Body of pancreas (tissue), 4 donors: Measurements from ENCODE around the gene KCTD15. TPM values are rescaled to one million over a fixed set of nuclear protein-coding genes. Genes with fewer than 3 reads are reported as not detected.

Experiments used
- ATAC-seq: fragments of 150-250 bp; one replicate; pipeline ENCODE4 v1.9.1; 2016
- DNase-seq, 4 donors: peaks; one replicate each; pipeline ENCODE4 v3.0.0-alpha.2; 2019
- H3K27ac ChIP-seq, 4 donors: fragments of 200-600 bp; sonication (generic); 1 replicate in 3 of 4; 2 replicates in 1 of 4; pipeline versions ENCODE4 v1.5.1 to v1.6.1; 2016 to 2019; ENCODE audit warnings: mild to moderate bottlenecking in 1 of 4, mixed read lengths in 1 of 4, moderate library complexity in 1 of 4
- H3K27me3 ChIP-seq, 2 donors: fragments of 200-600 bp; sonication (generic); one replicate each; pipeline ENCODE4 v1.6.0; 2016; ENCODE audit warnings: mild to moderate bottlenecking in 1 of 2
- H3K36me3 ChIP-seq, 2 donors: fragments of 200-600 bp; sonication (generic); replicated peaks in 1 of 2; 2 replicates each; pipeline ENCODE4 v1.5.1; 2016; ENCODE audit warnings: low read depth in 2 of 2; ENCODE audit not compliant: insufficient read depth in 1 of 2
- H3K4me1 ChIP-seq: fragments of 200-600 bp; sonication (generic); one replicate; pipeline ENCODE4 v1.6.0; 2016
- H3K4me3 ChIP-seq, 2 donors: fragments of 200-600 bp; sonication (generic); 1 replicate in 1 of 2; 2 replicates in 1 of 2; pipeline ENCODE4 v1.5.1; 2016 to 2019
- H3K9me3 ChIP-seq, 3 donors: fragments of 200-600 bp; sonication (generic); 1 replicate in 2 of 3; 2 replicates in 1 of 3; pipeline ENCODE4 v1.5.1; 2016
- POLR2A ChIP-seq, 3 donors: fragments of 450-650 bp; IDR thresholded peaks; one replicate each; pipeline ENCODE4 v1.6.1; 2016; ENCODE audit warnings: antibody characterized with exemption in 3 of 3, mild to moderate bottlenecking in 2 of 3
- WGBS, 2 donors: methylation state at CpG; one replicate each; pipeline ENCODE4 v1.1.5; 2017; 5-methylcytosine and 5-hydroxymethylcytosine counted together
- intact Hi-C: fragments of 100-400 bp; cut with DNase I; formaldehyde crosslinking; loops from one replicate; pipeline ENCODE4 v1.15.1; 2023
- total RNA-seq, 2 donors: library from RNA; depleted of rRNA; stranded (reverse); fragments of >200 nt; gene quantifications; one replicate each; pipeline ENCODE4 v1.1.0, GENCODE V29; 2016
- TF ChIP-seq, protein P1 (sequence below), 7 experiments: fragments of 450-650 bp in 4 of 7; fragments of 200-600 bp in 3 of 7; sonication (generic) in 3 of 7; IDR thresholded peaks; one replicate each; pipeline ENCODE4 v1.5.1; 2016 to 2019; ENCODE audit warnings: antibody characterized with exemption in 7 of 7

Gene KCTD15
- total RNA-seq, 2 donors from 2014 or later, result 31.6 to 52.1 TPM

GRCh38 chr19:33808399-33808798 is 11.7 kb downstream of the KCTD15 start:
- DNase-seq (no peak), ATAC-seq (no peak)
- H3K4me3 ChIP-seq, result no peak overlapping the region
- intact Hi-C loops, result no loop called here
- H3K4me1 ChIP-seq, result peaks cover 24% of the 10 kb centered on the region
- TF ChIP-seq POLR2A (IDR thresholded peaks at IDR 0.05), result no peak
- TF ChIP-seq, protein P1, sequence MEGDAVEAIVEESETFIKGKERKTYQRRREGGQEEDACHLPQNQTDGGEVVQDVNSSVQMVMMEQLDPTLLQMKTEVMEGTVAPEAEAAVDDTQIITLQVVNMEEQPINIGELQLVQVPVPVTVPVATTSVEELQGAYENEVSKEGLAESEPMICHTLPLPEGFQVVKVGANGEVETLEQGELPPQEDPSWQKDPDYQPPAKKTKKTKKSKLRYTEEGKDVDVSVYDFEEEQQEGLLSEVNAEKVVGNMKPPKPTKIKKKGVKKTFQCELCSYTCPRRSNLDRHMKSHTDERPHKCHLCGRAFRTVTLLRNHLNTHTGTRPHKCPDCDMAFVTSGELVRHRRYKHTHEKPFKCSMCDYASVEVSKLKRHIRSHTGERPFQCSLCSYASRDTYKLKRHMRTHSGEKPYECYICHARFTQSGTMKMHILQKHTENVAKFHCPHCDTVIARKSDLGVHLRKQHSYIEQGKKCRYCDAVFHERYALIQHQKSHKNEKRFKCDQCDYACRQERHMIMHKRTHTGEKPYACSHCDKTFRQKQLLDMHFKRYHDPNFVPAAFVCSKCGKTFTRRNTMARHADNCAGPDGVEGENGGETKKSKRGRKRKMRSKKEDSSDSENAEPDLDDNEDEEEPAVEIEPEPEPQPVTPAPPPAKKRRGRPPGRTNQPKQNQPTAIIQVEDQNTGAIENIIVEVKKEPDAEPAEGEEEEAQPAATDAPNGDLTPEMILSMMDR (IDR thresholded peaks at IDR 0.05), result no peak
- no peaks in the 10 kb centered on the region for H3K27me3 ChIP-seq
- H3K36me3 ChIP-seq, result peaks cover 0 to 7% of the 10 kb centered on the region in 2 donors
- H3K9me3 ChIP-seq, result no peaks in the 10 kb centered on the region
- 67 to 92% methylated on average over 1 of the region's 1 CpG for WGBS, 2 donors
- no peak overlapping the region for H3K27ac ChIP-seq

DNA sequence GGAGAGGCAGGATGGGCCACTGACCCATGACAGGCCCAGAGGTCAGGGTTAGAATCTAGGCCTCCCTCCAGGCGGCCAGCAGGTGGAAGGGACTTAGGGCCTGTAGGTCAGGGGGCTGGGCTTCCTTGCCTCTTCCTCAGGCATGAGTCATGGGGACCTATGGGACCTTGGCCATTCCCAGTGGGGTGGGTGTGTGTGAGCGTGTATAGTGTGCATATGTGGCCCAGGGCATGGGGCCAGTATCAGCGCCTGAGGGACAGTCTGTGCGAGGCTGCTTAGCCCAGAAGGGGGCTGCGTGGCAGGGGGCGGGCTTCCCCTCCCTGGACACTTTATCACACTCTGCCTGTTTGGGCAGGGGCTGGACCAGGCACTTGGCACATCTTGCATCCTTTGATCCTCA is 13.3 kb downstream of the KCTD15 start:
- H3K27ac ChIP-seq, result no peak overlapping the region
- H3K4me3 ChIP-seq, result no peak overlapping the region
- peaks cover 0 to 7% of the 10 kb centered on the region in 2 donors for H3K36me3 ChIP-seq
- H3K4me1 ChIP-seq, result peaks cover 8% of the 10 kb centered on the region
- DNase-seq (no peak), ATAC-seq (no peak)
- H3K9me3 ChIP-seq, result no peaks in the 10 kb centered on the region
- 90 to 94% methylated on average over 4 to 6 of the region's 6 CpGs for WGBS, 2 donors
- no peak for TF ChIP-seq POLR2A (IDR thresholded peaks at IDR 0.05)
- TF ChIP-seq, protein P1 (IDR thresholded peaks at IDR 0.05), result no peak
- intact Hi-C loops, result no loop called here
- no peaks in the 10 kb centered on the region for H3K27me3 ChIP-seq

DNA sequence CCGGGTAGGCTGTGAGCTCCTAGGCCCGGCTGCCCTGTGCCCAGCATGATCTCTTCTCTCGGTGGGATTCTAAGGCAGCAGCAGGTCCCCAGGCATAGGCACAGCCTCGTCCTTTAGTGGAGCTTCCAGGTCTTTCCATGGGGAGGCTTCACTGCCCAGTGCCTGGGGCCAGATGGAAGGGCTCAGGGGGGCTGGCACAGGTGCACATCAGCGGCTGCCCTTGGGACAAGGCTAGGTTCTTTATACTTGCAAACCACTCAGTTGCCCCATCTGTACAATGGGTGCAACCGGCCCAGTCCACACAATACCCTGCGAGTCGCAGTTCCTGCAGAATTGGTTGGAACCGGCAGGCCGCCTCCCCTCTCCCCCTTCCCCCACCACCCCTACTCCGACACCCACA is 14.2 kb downstream of the KCTD15 start:
- no peaks in the 10 kb centered on the region for H3K4me1 ChIP-seq
- H3K9me3 ChIP-seq, result no peaks in the 10 kb centered on the region
- no peak overlapping the region for H3K27ac ChIP-seq
- no peak for ATAC-seq
- no peaks in the 10 kb centered on the region for H3K27me3 ChIP-seq
- TF ChIP-seq, protein P1 (IDR thresholded peaks at IDR 0.05), result no peak
- TF ChIP-seq POLR2A (IDR thresholded peaks at IDR 0.05), result no peak
- DNase-seq, result no peak
- peaks cover 0 to 7% of the 10 kb centered on the region in 2 donors for H3K36me3 ChIP-seq
- intact Hi-C loops, result no loop called here
- 92 to 96% methylated on average over 10 of the region's 11 CpGs for WGBS, 2 donors
- no peak overlapping the region for H3K4me3 ChIP-seq

DNA sequence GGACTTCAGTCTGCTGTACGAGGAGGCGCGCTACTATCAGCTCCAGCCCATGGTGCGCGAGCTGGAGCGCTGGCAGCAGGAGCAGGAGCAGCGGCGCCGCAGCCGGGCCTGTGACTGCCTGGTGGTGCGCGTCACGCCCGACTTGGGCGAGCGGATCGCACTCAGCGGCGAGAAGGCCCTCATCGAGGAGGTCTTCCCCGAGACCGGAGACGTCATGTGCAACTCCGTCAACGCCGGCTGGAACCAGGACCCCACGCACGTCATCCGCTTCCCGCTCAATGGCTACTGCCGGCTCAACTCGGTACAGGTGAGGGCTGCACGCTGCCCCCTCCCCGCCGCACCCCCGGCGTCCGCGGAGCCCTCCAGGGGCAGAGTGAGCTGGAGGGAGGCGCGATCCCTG is 14.6 kb downstream of the KCTD15 start:
- no peaks in the 10 kb centered on the region for H3K9me3 ChIP-seq
- H3K27ac ChIP-seq, result no peak overlapping the region
- H3K27me3 ChIP-seq, result no peaks in the 10 kb centered on the region
- ATAC-seq (no peak), DNase-seq (no peak)
- intact Hi-C loops, result no loop called here
- peaks cover 0 to 7% of the 10 kb centered on the region in 2 donors for H3K36me3 ChIP-seq
- H3K4me3 ChIP-seq, result no peak overlapping the region
- no peak for TF ChIP-seq POLR2A (IDR thresholded peaks at IDR 0.05)
- TF ChIP-seq, protein P1 (IDR thresholded peaks at IDR 0.05), result no peak
- H3K4me1 ChIP-seq, result no peaks in the 10 kb centered on the region
- 97% methylated on average over 20 to 40 of the region's 41 CpGs for WGBS, 2 donors

GRCh38 chr19:33811736-33812387 is 15.2 kb downstream of the KCTD15 start:
- Histone ChIP-seq H3K4me1 (no peaks in the 10 kb centered on the region), H3K36me3 (peaks cover 0 to 6% of the 10 kb centered on the region in 2 donors), H3K27ac (no peak overlapping the region), H3K4me3 (no peak overlapping the region), H3K9me3 (no peaks in the 10 kb centered on the region), H3K27me3 (no peaks in the 10 kb centered on the region)
- intact Hi-C loops, result no loop called here
- TF ChIP-seq, protein P1 (IDR thresholded peaks at IDR 0.05), result no peak
- TF ChIP-seq POLR2A (IDR thresholded peaks at IDR 0.05), result no peak
- 77 to 80% methylated on average over 9 to 14 of the region's 14 CpGs for WGBS, 2 donors
- ATAC-seq (no peak), DNase-seq (no peak)
